GM19035 (cell line): ENCODE results near the gene MLKL.
A peak's percentile ranks its signal among the peaks of the same experiment; 100 is the strongest.
"Not testable (repeated sequence)": the region's sequence is repeated elsewhere in the genome, so short reads cannot be mapped to it uniquely, and the experiment has no call there.

Experiments
- ATAC-seq: cut with Tn5 transposase; IDR thresholded peaks from one replicate; pipeline ENCODE4 v1.9.1; 2021; ENCODE audit not compliant: unreplicated experiment

The MLKL gene

DNA sequence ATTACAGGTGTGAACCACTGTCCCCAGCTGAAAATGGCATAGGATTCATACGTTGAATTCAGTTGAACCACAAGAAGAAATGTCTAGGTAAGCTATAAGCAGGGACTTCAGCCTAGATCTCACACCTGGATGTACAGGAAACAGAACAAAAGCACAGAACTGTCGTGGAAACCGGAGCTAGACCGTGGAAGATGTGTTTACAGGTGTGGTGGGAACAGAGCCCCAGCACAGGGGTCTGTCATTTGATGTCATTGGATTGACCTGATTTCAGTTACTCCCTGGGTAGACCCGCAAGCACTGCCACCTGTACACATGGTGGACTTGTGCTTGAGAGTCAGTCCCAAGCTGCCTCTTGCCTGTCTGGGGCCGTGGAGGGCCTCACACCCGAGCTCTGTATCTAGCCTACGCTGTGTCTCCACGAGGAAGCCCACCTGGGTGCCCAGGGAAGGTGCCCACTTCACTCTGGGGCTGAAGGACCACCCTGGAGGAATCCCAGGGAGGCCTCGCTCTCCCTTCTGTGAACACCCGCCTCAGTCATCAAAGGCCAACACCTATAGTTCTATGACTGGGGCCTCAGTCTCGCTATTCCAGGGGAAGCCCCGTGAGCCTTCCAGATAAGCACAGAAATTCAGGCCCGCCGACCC, 32.2 kb upstream of the MLKL start:
- no peak for ATAC-seq

DNA sequence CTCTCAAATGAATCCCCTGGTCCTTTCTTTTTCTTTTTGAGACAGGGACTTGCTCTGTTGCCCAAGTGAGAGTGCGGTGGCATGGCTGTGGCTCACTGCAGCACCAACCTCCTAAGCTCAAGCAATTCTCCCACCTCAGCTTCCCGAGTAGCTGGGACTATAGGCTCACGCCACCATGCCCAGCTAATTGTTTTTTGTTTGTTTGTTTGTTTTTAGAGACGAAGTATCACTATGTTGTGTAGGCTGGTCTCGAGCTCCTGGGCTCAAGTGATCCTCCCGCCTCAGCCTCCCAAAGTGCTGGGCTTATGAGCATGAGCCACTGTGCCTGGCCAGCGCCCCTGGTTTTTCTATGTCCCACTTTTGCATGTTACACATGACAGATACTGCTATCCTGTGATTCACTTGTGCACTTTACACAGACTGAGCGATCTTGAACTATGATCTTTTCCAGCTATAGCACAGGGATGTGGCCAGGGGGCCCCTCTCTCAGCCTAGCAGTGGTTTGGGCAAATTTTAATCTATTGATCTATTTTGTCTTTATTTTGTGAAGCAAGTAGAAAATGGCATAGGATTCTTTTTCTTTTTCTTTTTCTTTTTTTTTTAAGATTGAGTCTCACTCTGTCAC, 31.3 kb upstream of the MLKL start:
- ATAC-seq: no peak

DNA sequence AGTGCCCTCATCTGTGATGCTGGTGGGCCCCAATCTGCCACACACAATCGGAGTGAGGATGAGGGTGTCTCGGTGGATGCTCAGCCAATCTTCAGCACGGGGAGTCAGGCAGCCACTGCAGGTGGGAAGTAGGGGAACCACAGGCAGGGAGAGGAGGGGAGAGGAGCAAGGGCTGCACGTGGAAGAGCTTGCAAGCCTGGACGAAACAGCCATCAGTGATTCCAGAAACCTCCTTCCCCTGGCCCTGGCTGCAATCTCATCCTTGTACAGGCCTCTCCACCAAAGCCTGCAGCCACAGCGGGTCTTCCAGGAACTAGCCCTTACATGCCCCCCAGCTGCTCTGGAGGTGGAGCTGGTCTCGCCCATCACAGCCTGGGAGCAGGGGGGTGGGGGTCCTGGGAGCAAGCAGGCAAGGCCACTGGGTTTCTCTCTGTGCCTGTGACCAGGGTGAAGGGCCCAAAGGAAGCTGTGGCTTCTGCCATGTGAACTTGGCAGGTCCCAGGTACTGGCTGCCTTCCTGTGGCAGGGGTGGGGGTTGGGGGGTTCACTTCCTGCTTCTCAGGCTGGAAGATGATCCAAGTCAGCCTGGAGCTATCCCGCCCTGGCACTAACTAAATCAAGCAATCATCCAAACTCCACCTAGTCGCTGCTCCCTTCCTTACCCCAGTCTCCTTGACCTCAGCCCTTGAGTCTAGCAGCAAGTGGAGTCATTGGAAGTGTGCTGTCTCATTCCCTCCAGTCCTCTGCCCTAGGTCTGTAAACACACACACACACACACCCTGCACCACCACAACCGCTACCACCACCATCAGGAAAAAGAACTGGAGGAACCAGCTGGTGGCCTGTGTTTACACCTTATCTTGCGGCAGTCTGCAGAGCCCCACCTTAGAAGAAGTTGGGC, 29.4 kb upstream of the MLKL start:
- no peak for ATAC-seq

DNA sequence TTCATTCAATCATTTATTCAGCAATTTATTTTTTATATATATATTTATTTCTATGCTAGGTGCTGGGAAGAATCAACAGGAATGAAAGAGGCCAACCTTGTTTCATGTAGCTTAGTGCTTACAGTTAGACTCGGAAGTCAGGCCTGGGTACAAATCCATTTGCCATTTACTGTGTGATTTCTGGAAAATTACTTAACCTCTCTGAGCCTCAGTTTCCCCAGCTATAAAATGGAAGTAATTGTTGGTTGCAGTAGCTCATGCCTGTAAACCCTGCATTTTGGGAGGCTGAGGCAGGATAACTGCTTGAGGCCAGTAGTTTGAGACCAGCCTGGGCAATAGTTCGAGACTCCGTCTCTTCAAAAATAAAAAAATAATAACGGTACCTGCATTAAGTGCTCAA, 27.2 kb upstream of the MLKL start:
- ATAC-seq: no peak

DNA sequence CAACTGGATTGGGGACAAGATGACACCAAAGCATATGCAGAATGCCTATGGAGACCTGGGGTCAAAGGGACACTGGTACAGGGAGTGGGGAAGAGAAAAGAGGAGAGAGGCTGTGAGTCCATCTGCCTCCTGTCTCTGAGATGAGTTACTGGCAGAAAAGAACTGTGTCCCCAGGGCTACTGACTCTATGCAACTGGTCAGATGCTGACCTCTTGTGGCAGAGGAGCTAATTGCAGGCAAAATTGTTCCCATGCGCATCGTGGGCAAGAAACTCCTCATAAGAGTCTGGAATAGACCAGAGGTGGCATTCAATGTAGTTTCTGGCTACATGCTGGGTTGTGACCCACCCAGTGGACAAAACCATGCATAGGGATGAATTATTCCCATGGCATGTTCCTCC, 26.1 kb upstream of the MLKL start:
- ATAC-seq: no peak

DNA sequence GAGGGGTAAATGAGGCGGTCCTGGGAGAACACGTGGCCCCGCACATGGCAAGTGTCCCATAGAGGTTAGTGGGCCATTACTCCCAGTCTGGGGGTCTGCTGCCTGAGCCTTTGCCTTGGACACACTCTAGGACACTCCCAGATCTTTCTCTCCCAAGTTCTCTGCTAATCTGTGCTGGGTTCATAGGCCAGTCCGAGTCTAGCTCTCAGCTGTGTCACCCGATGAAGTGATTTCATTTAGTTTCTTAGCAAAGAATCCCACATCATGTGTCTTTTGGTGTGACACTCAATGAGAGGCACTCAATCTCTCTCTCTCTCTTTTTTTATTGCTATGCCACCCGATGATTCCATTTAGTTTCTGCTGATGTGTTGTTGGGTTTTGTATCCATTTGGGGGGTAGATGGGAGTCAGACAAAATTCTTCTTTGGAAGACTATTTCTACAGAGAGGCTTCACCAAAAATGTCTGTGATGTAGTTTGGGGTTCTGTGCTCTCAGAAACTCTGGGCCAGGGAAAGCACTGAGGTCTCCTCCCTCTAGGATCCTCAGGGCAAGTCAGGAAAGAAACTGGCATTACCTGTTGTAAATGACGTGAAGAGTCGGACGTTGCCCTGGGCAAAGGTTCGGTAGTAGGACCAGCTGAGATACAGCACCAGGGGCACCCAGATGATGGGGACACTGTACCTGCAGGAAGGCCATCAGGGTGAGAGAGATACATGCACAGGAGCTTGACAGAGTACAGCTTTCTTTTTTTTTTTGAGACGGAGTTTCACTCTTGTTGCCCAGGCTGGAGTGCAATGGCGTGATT, 25.2 kb upstream of the MLKL start:
- ATAC-seq: no peak

DNA sequence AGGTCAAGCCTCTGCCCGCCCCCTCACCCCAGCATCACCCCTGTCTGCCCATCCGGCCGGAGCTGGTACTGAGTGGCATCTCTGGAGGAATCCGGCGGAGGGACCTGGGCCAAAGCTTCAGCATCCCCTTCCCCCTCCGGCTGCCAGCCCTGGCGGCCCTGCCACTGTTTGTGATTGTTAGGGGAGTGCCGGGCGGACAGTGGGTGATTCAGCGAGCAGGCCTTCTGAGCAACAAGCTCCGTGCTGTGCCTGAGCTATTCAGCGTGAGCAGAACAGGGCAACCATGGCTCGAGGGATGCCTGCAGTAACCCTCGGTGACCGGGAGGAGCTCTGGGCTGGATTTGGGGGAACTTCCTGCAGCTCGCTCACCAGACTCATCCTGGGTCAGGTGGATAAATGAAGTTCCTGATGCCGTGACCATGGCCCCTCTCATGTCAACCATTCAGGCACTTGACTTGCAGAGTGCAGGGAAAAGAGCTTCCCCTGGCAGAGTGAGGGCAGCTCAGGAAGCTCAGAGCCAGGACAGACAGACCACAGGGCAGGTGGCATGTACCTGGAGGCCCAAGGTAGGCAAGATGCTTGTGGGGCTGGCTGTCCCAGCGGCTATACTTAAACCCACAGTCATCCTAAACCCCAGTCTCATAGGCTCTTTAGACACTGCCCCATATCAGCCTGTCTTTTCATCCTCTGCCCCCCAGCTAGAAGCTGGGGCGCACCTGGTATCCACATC, 24.3 kb upstream of the MLKL start:
- no peak for ATAC-seq

DNA sequence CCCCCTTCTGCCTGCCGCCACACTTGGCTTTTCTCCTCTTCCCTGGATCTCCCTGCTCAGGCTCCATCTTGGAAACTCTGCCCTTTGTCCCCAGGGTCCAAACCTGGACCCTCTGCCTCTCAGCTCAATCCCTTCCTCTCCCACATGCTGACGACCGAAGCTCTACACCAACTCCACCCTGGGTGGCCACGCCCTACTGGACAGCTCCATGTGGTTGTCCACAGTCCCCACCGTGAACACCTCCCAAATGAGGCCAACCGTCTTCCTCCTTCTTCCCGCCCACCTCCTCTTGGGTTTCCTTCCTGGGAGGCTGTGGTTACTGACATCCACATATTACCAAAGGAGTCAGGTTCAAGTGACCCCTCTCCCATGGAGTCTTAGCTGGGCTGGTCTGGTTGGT, 22.6 kb upstream of the MLKL start:
- ATAC-seq: no peak

DNA sequence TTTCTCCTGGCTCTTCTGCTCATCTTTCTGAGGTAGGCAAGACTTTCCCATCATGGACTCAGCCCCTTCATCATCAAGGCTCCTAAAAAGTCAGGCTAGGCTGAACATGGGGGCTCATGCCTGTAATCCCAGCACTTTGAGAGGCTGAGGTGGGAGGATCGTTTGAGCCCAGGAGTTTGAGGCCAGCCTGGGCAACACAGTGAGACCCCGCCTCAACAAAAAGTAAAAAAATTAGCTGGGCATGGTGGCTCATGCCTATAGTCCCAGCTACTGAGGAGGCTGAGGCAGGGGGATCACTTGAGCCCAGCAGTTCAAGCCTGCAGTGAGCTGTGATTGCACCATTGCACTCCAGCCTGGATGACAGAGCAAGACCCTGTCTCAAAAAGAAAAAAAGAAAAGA, 21.5 kb upstream of the MLKL start:
- ATAC-seq: not testable (repeated sequence)

DNA sequence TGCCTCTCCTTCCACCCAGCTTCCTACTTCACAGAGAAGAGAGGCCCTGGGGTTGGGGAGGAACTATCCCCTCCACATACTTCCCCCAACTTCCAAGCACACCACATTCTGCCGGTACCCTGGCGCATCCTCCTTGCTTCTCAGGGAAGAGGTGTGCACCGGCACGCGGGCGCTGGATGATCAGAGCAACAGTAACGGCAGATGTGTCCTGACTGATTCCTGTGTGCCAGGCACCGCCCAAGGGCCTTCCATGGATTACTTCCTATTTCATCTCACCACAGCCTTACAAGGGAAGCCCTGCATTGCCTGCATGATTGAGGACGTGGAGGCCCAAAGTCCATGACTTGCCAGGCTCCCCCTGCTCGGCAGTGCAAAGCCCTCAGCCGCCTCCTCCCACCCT, 21.1 kb upstream of the MLKL start:
- ATAC-seq: no peak

DNA sequence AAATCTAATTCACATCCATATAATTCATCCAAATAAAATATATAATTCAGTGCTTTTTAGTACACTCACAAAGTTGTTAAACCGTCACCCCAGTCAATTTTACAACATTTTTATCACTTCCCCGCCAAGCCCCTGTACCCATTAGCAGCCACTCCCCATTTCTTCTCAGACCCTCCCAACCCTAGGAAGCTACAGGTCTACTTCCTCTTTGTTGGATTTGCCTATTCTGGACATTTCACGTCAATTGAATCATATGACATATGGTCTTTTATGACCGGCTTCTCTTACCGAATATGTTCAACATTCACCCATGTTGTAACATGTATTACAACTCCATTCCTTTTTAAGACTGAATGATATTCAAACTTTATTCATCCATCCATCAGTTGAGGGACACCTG, 19.9 kb upstream of the MLKL start:
- no peak for ATAC-seq

DNA sequence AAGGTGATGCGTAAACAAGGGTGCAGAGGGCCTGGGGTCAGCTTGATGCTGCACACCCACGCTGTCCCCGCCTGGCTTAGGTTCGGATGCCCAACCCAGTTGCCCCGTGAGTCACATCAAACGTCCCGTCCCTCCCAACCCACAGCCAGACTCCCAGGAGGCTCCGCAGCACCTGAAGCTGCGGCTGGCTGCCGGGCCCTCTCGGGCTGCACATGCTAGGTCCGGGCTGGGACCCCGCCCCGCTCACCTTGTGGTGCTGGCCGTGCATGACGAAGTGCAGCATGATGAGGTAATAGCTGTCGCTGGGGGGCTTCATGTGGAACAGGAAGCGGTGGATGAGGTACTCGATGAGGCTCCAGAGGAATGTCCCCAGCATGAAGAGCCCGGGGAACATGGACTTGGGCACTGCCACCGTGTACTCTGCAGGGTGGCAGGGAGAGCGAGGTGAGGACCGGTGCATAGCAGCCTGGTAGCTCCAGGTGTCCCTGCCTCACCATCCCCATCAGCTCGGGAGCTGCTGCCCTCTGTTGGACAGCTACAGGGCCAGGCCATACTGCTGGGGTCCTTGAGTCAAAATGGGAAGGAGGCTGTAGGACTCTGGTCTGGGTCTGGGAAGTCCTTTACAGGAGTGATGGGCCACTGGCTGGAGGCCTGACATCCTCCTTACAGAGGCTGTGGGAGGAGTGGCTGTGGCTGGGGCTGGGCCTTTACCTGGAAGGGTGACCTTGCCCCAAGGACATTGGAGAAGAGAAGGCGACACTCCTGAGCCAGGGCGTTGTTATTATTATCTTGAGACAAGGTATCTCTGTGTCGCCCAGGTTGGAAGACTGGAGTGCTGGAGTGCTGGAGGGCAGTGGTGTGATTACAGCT, 18.3 kb upstream of the MLKL start:
- no peak for ATAC-seq

DNA sequence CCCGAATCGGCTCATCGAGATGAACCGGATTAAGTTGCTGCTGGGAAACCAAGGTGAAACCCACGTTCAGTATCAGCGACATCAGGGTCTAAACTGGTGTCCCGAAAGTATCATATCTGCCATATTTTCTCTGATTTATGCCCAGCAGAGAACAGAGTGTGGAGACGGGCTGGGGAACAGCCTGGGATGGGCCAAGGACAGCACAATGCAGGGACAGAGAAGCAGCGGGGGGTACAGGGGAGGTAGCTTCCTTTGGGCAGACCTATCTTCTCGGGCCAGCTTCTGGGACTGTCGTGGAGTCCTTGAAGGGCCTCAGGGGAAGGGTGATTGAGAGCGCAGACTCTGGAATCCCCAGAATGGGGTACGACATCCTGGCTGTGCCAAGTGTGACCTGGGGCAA, 17.5 kb upstream of the MLKL start:
- ATAC-seq: no peak

DNA sequence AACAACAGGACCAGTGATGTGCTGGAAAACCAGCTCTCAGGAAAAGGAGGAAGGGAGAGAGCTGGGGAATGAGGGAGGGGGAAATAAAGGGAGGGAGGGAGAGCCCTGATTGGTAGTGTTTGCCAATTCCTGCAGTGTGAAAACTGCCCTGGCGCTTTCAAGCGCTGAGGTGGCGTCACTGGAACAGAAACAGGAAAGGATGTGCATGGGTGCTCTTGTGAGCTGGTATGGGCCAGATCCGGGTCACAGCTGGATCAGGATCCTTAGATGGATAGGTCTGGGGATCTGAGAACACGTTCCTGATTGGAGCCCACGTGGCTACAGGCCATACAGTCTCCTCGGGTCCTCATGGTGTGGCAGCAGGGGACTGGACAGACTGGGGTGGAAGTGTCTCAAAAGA, 16.7 kb upstream of the MLKL start:
- no peak for ATAC-seq

DNA sequence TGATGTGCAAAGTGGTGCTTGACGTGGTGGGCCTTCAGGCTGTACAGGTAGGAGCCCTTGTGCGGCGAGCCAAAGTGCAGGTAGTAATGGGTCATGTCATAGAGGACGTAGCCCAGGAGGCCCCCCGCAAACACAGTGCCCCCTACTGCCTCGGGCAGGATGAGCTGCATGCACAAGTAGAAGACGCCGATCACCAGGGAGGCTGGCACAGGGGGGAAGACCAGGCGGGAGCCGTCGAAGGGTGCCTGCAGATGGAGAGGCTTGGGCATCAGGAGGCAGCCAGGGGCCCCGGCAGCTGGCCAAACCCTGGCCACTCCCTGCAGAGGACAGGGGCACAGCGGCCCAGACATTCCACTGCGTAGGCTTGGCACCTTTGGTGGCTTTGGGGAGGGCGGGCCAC, 15.7 kb upstream of the MLKL start:
- no peak for ATAC-seq

DNA sequence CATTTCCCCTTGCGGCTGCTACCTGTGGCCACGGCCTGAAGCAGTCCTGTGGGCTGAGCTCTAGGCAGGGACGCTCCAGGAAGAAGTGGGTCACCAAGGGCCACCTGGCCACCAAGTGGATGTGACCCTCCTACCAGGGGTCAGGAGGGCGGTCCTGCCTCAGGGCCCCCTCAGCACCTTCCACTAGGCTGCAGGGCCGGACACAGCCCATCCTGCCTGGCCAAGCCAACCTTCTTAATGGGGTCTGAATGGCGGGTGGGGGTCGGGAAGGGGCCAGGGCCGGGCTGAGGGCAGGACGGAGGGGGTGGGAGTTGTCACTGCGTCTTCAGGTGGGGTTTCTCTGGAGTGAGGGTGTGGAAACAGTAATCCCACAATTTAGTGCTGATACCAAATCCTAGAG, 13.2 kb upstream of the MLKL start:
- ATAC-seq: no peak

DNA sequence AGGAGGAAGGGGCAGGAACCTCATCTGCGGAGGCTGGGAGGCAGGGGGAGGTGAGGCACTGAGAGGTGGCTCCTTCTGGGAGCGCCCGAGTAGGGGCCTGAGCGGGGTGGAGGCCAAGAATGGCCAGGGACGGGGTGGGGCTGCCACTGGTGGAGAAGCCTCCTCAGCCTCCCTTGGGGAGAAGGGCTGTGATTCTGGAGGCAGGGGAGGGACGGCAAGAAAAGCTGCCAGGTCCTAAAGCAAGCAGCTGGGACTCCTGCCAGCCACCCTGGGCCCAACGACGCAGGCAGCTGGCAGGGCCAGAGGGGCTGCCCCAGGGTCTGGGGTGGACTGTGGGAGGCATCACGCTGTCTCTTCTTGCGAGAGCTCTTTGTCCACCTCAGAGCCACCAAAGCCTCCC, 12.7 kb upstream of the MLKL start:
- no peak for ATAC-seq

DNA sequence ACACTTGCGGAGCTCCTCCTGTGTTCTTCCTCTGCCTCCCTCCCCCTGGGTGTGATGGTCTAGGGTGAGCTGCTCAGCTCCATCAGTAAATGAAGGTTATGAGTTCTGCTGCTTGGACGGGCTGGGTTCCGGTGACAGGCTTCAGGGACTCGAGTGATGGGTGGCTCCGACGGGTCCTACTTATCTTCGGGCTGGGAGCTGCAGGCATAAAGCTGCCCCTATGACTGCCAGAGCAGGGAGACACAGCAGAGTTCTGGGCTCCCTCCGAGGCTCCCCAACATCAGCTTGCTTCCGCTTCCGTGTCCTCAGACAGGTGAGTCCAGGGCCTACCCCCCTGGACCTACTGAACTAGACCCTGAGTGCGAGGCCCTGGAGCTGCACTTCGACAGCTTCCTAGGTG, 11.3 kb upstream of the MLKL start:
- ATAC-seq: no peak

DNA sequence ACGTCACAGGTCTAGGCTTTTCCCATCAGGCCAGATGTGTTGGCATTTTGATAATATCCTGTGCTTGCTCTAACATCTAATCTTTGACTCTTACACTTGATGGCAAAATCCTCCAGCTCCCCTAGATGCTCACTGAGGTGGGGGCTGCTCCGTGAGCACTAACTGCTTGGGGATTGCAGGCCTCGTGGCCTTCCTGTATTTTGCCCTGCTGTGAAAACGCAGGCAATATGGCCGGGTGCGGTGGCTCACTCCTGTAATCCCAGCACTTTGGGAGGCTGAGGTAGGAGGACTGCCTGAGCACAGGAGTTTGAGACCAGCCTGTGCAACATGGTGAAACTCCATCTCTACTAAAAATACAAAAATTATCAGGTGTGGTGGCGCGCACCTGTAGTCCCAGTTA, 9.7 kb upstream of the MLKL start:
- no peak for ATAC-seq

DNA sequence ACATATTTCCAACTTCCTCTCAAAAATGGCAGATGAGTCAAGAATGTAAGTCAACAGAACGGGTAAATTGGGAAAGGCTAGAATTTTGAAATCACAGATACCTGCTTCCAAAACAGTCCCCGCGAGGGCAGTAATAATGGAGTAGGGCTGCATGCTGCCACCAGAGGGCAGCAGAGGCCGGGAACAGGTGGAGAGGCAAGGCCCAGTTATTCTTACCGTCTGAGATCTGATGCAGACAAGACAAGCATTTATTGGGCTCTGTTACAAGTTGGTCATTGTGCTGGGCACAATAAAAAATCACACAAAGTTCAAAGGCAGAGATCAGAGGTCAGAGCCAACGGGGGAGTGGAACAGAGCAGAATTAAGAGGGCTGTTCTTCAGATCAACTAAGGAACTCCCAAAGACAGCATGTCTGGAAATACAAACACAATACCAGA, 8.8 kb upstream of the MLKL start:
- peak; percentile 83 for ATAC-seq
